Activated naive CD8-positive, alpha-beta T cell treated with anti-CD3 and anti-CD28 coated beads, Interleukin-2, amount 10 ng/mL, durations not matched to agents 7 days and 5 days (primary cell): ENCODE data around the gene EPB41L1. TPM values are rescaled to one million over a fixed set of nuclear protein-coding genes. Genes with fewer than 3 reads are reported as not detected.
A peak's percentile ranks its signal among the peaks of the same experiment; 100 is the strongest.

Experiments used
- ATAC-seq: fragments of 150-1000 bp; cut with Tn5 transposase; one replicate; pipeline ENCODE4 v1.10.0; 2021; ENCODE audit warnings: low read depth, moderate library complexity
- POLR2A ChIA-PET: fragments of 350-600 bp; sonication (Branson Sonifier 250); formaldehyde crosslinking; loops from one replicate; lab custom pipeline; 2021; ENCODE audit warnings: antibody characterized with exemption; lab: Charles Lee
- DNase-seq: peaks from one replicate; pipeline ENCODE4 v3.0.0; 2021
- H3K27ac Mint-ChIP-seq: one replicate; pipeline ENCODE4 v1.8.0; 2022; ENCODE audit warnings: mild to moderate bottlenecking, mixed read lengths
- H3K27me3 Mint-ChIP-seq: one replicate; pipeline ENCODE4 v1.8.0; 2022; ENCODE audit warnings: mild to moderate bottlenecking, moderate library complexity, mixed read lengths
- H3K36me3 Mint-ChIP-seq: one replicate; pipeline ENCODE4 v1.8.0; 2021; ENCODE audit warnings: mild to moderate bottlenecking, mixed read lengths
- H3K4me1 Mint-ChIP-seq: one replicate; pipeline ENCODE4 v1.8.0; 2021; ENCODE audit warnings: mixed read lengths
- H3K4me3 Mint-ChIP-seq: one replicate; pipeline ENCODE4 v1.8.0; 2022; ENCODE audit warnings: mild to moderate bottlenecking, moderate library complexity, mixed read lengths
- H3K9me3 Mint-ChIP-seq: one replicate; pipeline ENCODE4 v1.8.0; 2021; ENCODE audit warnings: mixed read lengths
- total RNA-seq, 2 experiments: library from RNA; stranded (reverse); gene quantifications; one replicate each; pipeline ENCODE4 v1.2.3, GENCODE V29; 2021

Gene EPB41L1
- total RNA-seq, 2 experiments from 2014 or later: 0.62 TPM; not detected in 1

DNA sequence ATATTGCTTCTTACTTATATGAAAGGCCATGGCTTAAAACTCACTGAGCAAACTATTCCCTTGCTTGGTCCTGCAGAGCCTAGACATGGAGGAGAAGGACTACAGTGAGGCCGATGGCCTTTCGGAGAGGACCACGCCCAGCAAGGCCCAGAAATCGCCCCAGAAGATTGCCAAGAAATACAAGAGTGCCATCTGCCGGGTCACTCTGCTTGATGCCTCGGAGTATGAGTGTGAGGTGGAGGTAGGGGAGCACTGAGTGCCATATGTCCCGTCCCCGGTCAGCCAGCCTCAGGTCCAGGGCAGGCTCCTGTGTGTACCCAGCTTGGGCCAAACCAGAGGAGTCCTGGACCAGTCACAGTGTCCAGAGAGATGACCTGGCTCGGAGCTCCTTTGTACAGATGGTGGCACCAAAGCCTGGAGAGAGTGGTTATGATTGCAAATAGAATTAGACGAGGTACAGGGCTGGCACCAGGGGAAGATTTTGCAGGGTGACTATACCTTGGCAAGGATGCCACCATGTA is 21.0 kb downstream of the EPB41L1 start:
- POLR2A ChIA-PET: no interaction called here
- Mint-ChIP-seq H3K27ac (no peak overlapping the region), H3K27me3 (peaks cover 7% of the 10 kb centered on the region), H3K36me3 (no peaks in the 10 kb centered on the region), H3K9me3 (no peaks in the 10 kb centered on the region), H3K4me3 (no peak overlapping the region), H3K4me1 (peaks cover 2% of the 10 kb centered on the region)
- ATAC-seq: no peak
- DNase-seq: no peak

DNA sequence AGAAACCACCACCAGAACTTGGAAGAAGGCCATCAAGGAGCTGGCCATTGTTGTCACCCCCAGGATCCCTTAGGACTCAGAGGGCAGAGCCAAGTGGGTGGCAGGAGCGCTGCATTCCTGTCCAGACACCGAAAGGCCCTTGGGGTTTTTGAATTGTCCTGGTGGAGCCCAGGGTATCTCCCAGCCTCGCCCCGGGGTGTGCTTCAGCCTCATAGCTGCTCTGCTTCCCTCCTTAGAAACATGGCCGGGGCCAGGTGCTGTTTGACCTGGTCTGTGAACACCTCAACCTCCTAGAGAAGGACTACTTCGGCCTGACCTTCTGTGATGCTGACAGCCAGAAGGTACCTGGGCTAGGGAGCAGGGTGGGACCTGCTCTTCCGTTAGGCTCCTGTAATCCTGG is 23.2 kb downstream of the EPB41L1 start:
- H3K4me1 Mint-ChIP-seq: peaks cover 5% of the 10 kb centered on the region
- H3K4me3 Mint-ChIP-seq: no peak overlapping the region
- no peak overlapping the region for H3K27ac Mint-ChIP-seq

DNA sequence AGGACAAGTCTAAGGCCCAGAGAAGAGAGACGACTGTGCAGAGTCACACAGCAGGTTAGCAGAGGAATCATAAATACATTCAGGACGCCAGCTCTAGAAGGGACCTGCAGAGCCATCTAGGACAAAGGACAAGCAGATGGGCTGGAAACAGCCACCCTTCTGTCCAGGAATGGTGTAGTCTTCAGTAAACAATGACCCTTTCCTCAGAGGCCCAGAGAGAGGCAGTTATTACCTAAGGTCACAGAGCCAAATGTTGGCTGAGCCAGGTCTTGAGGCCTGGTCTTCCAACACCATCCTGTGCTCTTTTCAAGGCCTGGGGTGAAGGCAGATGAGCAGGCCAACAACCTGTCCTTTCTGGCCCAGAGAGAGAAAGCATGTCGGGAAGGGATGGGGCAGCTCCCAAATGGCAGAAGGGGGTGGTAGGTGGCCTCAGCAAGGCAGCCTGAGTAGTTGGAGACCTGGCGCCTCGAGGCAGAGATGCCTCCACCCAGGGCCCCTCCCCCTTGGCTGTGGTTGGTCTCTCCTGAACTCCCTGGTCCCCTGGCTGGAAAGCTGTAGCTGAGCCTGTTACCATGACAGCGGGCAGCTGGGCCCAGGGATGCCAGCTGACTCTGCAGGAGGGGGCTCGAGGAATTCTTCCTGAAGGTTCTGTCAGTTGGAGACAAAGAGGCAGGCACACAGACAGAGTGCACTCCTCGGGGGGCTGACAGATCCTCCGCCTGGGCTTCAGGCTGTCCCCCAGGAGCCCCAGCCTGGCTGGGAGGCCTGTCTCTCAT is 24.8 kb downstream of the EPB41L1 start:
- peaks cover 3% of the 10 kb centered on the region for H3K4me1 Mint-ChIP-seq
- no peaks in the 10 kb centered on the region for H3K36me3 Mint-ChIP-seq
- H3K4me3 Mint-ChIP-seq: no peak overlapping the region
- H3K27ac Mint-ChIP-seq: no peak overlapping the region
- H3K9me3 Mint-ChIP-seq: no peaks in the 10 kb centered on the region
- H3K27me3 Mint-ChIP-seq: peaks cover 9% of the 10 kb centered on the region
- ATAC-seq (no peak), DNase-seq (no peak)
- POLR2A ChIA-PET: no interaction called here

More for the DNA sequence above, 23.2 kb downstream of the EPB41L1 start:
- POLR2A ChIA-PET: no interaction called here
- H3K36me3 Mint-ChIP-seq: no peaks in the 10 kb centered on the region
- no peak for ATAC-seq
- DNase-seq: no peak
- H3K9me3 Mint-ChIP-seq: no peaks in the 10 kb centered on the region
- peaks cover 9% of the 10 kb centered on the region for H3K27me3 Mint-ChIP-seq

DNA sequence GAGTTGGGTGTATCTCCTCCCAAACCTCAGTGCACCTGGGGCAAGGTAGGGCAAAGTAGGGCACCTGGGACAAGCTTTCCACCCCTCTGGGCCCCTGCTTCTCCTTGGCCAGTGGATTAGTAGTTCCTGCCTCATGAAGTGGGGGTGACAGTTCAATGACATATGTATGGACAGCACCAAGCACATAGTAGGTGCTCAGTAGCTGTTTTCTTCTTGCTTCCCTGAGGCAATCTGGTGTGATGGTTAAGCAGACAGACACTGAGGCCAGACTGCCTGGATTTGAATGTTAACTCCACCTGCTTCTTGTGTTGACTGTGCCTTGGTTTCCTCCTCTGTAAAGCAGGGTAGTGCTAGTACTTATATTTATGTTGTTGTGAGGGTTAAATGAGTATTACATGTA is 25.8 kb downstream of the EPB41L1 start:
- ATAC-seq (no peak), DNase-seq (no peak)
- H3K4me3 Mint-ChIP-seq: no peak overlapping the region
- H3K27ac Mint-ChIP-seq: no peak overlapping the region
- H3K9me3 Mint-ChIP-seq: no peaks in the 10 kb centered on the region
- peaks cover 9% of the 10 kb centered on the region for H3K27me3 Mint-ChIP-seq
- POLR2A ChIA-PET: no interaction called here
- H3K36me3 Mint-ChIP-seq: no peaks in the 10 kb centered on the region
- H3K4me1 Mint-ChIP-seq: peaks cover 3% of the 10 kb centered on the region

DNA sequence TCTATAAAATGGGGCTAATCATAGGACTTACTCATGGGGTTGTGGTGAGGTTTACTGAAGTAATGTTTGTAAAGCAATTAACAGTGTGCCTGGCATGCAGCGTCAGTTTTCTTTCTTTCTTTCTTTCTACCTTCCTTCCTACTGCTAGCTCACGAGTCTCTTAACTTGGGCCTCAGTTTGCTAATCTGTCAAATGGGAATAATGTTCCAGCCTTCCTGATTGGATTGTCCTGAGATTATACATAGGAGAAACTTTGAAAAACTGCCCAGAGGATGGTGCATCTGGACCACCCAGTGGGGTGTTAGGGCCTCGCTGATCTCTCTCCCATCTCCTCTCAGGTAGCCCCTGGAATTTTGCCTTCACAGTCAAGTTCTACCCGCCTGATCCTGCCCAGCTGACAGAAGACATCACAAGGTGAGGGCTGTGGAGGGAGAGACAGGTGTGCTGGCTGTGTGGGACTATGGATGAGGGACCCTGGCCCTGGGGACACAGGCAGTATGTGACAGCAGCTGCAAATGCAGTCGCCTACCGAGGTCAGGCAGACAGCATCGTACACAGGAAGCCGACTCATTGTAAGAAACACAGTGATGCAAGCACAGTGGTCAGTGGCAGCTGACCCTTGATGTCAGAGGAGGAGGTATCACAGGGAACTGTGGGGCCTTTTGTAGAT is 27.5 kb downstream of the EPB41L1 start:
- POLR2A ChIA-PET: no interaction called here
- Mint-ChIP-seq H3K4me3 (no peak overlapping the region), H3K4me1 (peaks cover 3% of the 10 kb centered on the region), H3K27me3 (peaks cover 2% of the 10 kb centered on the region), H3K36me3 (no peaks in the 10 kb centered on the region), H3K9me3 (no peaks in the 10 kb centered on the region), H3K27ac (peak overlapping the region; percentile 61)
- ATAC-seq (no peak), DNase-seq (no peak)

DNA sequence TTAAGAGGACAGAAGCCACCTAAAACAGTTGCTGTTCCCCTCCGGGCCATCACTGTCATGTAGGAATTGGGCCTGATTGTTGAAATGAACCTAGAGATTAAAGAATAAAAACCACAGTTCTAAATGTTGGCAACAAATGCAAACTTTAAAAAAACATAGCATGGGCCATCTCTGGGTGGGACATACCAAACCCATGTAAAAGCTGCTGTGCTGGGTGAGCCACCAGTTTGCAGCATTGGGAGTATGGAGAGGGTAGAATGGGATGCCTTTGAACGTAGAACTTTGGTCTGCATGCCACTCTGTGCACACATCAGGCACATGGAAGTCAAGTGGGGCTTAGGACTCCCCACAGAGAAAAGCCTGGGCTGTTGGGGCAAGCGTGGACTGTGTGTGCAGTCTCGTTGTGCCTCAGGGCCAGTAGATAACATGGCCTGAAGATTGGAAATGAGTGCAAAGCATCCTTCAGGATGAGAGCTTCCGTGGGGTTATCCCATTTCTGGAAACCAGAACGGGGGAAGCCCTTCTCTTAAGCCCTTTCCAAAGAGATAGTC is 28.1 kb downstream of the EPB41L1 start:
- ATAC-seq (no peak), DNase-seq (no peak)
- Mint-ChIP-seq H3K27ac (no peak overlapping the region), H3K9me3 (no peaks in the 10 kb centered on the region), H3K4me1 (peaks cover 3% of the 10 kb centered on the region), H3K36me3 (no peaks in the 10 kb centered on the region), H3K4me3 (no peak overlapping the region), H3K27me3 (peaks cover 2% of the 10 kb centered on the region)
- POLR2A ChIA-PET: no interaction called here

DNA sequence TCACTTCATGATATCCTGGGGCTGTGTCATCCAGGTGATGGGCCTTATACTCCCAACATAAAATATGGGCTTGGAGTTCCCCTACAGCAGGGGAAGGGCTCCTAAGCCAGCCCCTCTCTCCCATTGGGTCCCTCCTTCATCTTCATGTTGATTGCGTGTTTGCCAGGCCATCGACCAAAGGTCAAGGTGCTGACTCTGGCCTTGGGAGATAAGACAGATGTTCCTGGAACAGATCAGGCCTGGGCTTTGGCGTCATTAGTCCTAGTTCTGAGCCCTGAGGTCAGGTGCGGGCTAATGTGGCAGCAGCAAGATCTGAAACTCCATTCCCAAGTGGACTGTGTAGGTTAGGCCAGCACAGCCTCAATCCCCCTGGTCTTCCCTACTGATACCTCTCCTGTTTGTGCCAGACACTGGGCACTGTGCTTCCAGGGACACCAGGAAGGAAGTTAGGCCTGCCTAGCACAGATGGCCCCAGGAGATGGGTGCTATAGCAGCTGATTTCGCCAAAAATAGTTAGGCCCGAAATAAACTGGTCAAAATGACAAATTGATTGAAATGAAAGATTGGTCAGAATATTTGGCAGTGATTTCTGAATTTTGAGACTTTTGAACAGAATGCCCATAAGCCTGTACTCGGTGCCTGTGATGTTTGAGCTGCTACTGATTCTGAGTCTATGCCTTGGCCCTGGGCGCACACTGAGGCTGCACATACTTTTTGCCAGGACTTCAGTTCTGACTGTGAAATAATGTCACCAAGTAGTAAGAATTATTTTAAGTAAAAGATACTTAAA is 28.8 kb downstream of the EPB41L1 start:
- no peak overlapping the region for H3K27ac Mint-ChIP-seq
- POLR2A ChIA-PET: no interaction called here
- ATAC-seq: no peak

DNA sequence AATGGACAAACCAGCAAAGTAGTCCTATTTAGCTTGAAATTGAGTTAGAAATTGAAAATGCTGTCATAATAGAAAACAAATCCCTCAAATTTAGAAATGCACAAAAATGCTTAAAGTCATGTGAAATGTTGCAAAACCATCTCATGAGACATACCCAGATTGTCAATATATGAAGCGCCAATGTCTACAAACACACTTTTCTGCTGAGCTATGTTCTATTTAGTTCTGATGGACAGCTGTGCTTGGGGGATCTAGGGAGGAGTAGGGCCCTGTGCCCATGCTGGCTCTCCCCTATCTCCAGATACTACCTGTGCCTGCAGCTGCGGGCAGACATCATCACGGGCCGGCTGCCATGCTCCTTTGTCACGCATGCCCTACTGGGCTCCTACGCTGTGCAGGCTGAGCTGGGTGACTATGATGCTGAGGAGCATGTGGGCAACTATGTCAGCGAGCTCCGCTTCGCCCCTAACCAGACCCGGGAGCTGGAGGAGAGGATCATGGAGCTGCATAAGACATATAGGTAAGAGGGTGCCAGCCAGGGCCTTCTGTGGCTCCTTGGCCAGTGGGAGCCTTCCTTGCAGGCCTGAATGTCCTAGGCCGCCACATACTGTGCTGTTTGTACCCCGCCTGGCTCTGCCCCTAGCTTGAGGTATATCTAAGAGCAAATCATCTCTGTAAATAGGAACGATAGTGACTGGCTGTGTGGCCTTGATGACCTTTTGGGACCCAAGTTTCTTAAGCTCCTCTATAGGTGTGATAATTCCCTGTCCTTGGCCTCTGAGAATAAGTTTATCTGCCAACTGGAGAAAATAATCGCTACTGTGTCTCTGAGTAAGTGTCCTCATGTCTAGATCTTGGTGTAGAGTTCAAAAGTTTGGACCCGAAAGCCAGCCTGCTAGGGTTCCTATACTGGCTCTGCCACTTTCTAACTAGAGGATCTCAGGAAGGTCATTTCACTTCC is 30.6 kb downstream of the EPB41L1 start:
- Mint-ChIP-seq H3K27me3 (peaks cover 2% of the 10 kb centered on the region), H3K4me1 (peaks cover 3% of the 10 kb centered on the region), H3K9me3 (no peaks in the 10 kb centered on the region), H3K27ac (no peak overlapping the region), H3K36me3 (no peaks in the 10 kb centered on the region), H3K4me3 (no peak overlapping the region)
- ATAC-seq (no peak), DNase-seq (no peak)
- POLR2A ChIA-PET: no interaction called here

More for the DNA sequence above, 28.8 kb downstream of the EPB41L1 start:
- DNase-seq: no peak
- no peaks in the 10 kb centered on the region for H3K36me3 Mint-ChIP-seq
- no peak overlapping the region for H3K4me3 Mint-ChIP-seq
- peaks cover 2% of the 10 kb centered on the region for H3K27me3 Mint-ChIP-seq
- H3K4me1 Mint-ChIP-seq: peaks cover 3% of the 10 kb centered on the region
- no peaks in the 10 kb centered on the region for H3K9me3 Mint-ChIP-seq

DNA sequence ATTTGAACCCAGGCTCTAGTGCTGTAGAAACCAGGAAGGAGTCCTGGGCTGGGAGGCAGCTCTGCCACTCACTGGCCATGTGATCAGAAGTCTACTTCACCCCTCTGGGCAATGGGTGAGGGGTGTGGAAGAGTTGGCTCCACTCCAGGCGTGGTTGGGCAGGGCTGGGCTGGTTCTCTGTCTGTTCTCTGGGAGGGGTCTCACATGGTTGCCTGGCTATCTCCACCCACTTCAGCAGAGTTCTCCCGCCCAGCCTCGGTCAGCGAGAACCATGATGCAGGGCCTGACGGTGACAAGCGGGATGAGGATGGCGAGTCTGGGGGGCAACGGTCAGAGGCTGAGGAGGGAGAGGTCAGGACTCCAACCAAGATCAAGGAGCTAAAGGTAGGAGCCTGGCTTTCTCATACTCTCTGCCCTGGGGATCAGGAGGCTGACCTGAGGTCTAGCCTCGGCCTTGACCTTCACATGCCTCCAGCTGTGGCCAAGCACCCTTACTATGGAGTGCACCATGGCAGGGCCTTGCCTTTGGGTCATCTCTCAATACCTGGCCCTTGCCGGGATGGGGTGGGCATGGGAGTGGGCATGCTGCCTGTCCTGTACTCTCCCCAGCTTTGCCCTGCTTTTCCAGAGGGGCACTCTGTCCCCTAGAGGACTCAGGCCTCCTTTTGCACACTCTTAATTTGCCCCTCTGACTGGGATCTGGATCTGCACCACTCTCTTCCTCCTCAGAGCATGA is 39.6 kb downstream of the EPB41L1 start:
- no peaks in the 10 kb centered on the region for H3K9me3 Mint-ChIP-seq
- H3K27me3 Mint-ChIP-seq: no peaks in the 10 kb centered on the region
- ATAC-seq (no peak), DNase-seq (no peak)
- no peaks in the 10 kb centered on the region for H3K4me1 Mint-ChIP-seq
- H3K4me3 Mint-ChIP-seq: no peak overlapping the region
- POLR2A ChIA-PET: no interaction called here
- no peak overlapping the region for H3K27ac Mint-ChIP-seq
- H3K36me3 Mint-ChIP-seq: no peaks in the 10 kb centered on the region

DNA sequence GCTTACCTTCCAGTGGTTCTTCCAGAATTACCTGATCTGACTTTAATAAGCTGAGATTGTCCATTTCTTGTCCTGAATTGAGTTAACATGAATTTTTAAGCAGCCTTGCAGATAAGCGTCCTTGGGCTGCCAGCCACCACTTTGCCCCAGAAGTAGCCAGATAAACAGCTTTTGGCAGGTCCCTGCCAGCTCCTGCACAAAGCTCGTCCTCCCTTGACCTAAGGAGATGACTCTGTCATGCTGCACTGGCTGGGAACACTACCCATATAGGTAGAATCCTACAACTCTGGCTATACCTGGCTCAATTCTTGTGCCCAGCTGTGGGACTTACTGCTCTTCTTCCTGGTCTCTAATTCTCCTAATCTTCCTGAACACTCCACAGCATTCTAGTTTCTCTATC is 42.1 kb downstream of the EPB41L1 start:
- POLR2A ChIA-PET: interaction anchor here (0.6 kb wide), 1 partner anchor 213 kb away, joined by 3 read pairs; no protein-coding TSS in a partner anchor
- Mint-ChIP-seq H3K27ac (no peak overlapping the region), H3K27me3 (peaks cover 4% of the 10 kb centered on the region), H3K4me3 (no peak overlapping the region), H3K4me1 (no peaks in the 10 kb centered on the region), H3K36me3 (no peaks in the 10 kb centered on the region), H3K9me3 (no peaks in the 10 kb centered on the region)
- ATAC-seq (no peak), DNase-seq (no peak)

DNA sequence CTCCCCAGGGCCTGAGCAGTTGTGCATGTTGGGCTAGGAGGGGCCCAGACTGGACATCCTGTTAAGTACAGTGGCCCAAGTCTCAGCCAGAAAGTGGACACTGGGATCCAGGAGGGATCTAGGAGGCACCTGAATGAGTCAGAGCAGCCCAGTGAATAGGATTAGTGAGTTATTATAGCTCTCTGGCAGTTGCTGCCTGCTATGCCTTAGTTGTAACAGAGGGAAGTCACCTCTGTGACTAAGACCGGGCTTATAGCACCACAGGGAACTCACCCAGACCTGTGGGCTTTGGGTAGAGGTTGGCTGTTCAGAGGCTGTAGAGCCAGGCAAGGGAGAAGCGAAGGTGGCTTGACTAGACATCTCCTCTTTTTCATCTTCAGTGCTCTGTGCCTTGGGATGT is 42.7 kb downstream of the EPB41L1 start:
- Mint-ChIP-seq H3K27ac (no peak overlapping the region), H3K4me1 (no peaks in the 10 kb centered on the region), H3K27me3 (peaks cover 4% of the 10 kb centered on the region), H3K36me3 (no peaks in the 10 kb centered on the region), H3K4me3 (no peak overlapping the region), H3K9me3 (no peaks in the 10 kb centered on the region)
- POLR2A ChIA-PET: interaction anchor here (0.6 kb wide), 1 partner anchor 213 kb away, joined by 3 read pairs; no protein-coding TSS in a partner anchor
- ATAC-seq (no peak), DNase-seq (no peak)
